ENCODE data around the gene BCAR1. TPM values are rescaled to one million over a fixed set of nuclear protein-coding genes. Genes with fewer than 3 reads are reported as not detected.
"Not testable (repeated sequence)": the region's sequence is repeated elsewhere in the genome, so short reads cannot be mapped to it uniquely, and the experiment has no call there.

The BCAR1 gene
- 30.1 TPM for total RNA-seq (ENCODE audit: insufficient read depth, low replicate concordance)

- DNase-seq (ENCODE audit: low spot score): peak; percentile 93
Measured at GRCh38 chr16:75251280-75252048, at the start of gene BCAR1. TSS of gene BCAR1 (minus strand) at chr16:75251624. CDS start at chr16:75251482, 142 bp downstream.

- DNase-seq (ENCODE audit: low spot score): no peak
Measured at GRCh38 chr16:75298267-75298666, 46.8 kb upstream of the BCAR1 start.

GRCh38 chr16:75296606-75297005 is 45.2 kb upstream of the BCAR1 start:
- no peak for DNase-seq (ENCODE audit: low spot score)

- peak; percentile 21 for DNase-seq (ENCODE audit: low spot score)
Measured at GRCh38 chr16:75294773-75295459, 43.5 kb upstream of the BCAR1 start.

- peak; percentile 56 for DNase-seq (ENCODE audit: low spot score)
Measured at GRCh38 chr16:75293772-75294171, 42.3 kb upstream of the BCAR1 start.

- DNase-seq (ENCODE audit: low spot score): no peak
Measured at GRCh38 chr16:75293173-75293572, 41.7 kb upstream of the BCAR1 start.

GRCh38 chr16:75292691-75293090 is 41.3 kb upstream of the BCAR1 start:
- no peak for DNase-seq (ENCODE audit: low spot score)

GRCh38 chr16:75289189-75289588 is 37.8 kb upstream of the BCAR1 start:
- no peak for DNase-seq (ENCODE audit: low spot score)

- no peak for DNase-seq (ENCODE audit: low spot score)
Measured at GRCh38 chr16:75288596-75289120, 37.2 kb upstream of the BCAR1 start.

- DNase-seq (ENCODE audit: low spot score): no peak
Measured at GRCh38 chr16:75288181-75288580, 36.8 kb upstream of the BCAR1 start.

GRCh38 chr16:75287708-75288107 is 36.3 kb upstream of the BCAR1 start:
- no peak for DNase-seq (ENCODE audit: low spot score)

- DNase-seq (ENCODE audit: low spot score): no peak
Measured at GRCh38 chr16:75286389-75286788, 35.0 kb upstream of the BCAR1 start.

GRCh38 chr16:75282466-75283281 is 31.2 kb upstream of the BCAR1 start:
- DNase-seq (ENCODE audit: low spot score): no peak

- no peak for DNase-seq (ENCODE audit: low spot score)
Measured at GRCh38 chr16:75281826-75282225, 30.4 kb upstream of the BCAR1 start.

- not testable (repeated sequence) for DNase-seq (ENCODE audit: low spot score)
Measured at GRCh38 chr16:75281009-75281408, 29.6 kb upstream of the BCAR1 start.

- DNase-seq (ENCODE audit: low spot score): no peak
Measured at GRCh38 chr16:75280331-75280804, 28.9 kb upstream of the BCAR1 start.

- no peak for DNase-seq (ENCODE audit: low spot score)
Measured at GRCh38 chr16:75279305-75279704, 27.9 kb upstream of the BCAR1 start.

- peak; percentile 90 for DNase-seq (ENCODE audit: low spot score)
Measured at GRCh38 chr16:75273054-75273925, 21.9 kb upstream of the BCAR1 start.

GRCh38 chr16:75272629-75273028 is 21.2 kb upstream of the BCAR1 start:
- DNase-seq (ENCODE audit: low spot score): not testable (repeated sequence)

- DNase-seq (ENCODE audit: low spot score): peak; percentile 60
Measured at GRCh38 chr16:75272097-75272551, 20.7 kb upstream of the BCAR1 start.
